GM19025 (cell line): ENCODE results near the gene PRR27.

Experiments
- ATAC-seq: cut with Tn5 transposase; IDR thresholded peaks from one replicate; pipeline ENCODE4 v1.9.1; 2021; ENCODE audit warnings: mild to moderate bottlenecking, low read depth, moderate library complexity; ENCODE audit not compliant: unreplicated experiment

The PRR27 gene

DNA sequence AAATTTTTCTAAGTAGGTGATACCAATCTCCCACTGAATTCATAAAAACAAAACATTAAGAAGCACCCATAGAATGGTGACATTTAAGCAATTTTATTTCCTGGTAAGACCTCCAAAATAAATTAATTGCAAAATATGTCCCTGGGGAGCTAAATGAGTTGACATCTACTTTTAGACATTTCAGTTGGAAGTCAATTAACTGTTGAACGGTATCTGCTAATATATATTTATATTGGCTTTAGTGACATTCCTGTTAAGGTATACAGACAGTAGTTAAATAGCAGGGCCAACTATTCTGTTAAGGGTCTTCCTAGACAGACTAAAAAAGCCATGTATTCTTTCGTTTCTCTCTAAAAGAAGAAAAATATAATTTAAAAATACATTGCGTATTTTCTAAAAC, at the start of gene PRR27:
PRR27 (plus strand) TSS at position 301 of the 400 bp plus-strand sequence. CDS start 139 bp downstream, outside the sequence.
- ATAC-seq: no peak

DNA sequence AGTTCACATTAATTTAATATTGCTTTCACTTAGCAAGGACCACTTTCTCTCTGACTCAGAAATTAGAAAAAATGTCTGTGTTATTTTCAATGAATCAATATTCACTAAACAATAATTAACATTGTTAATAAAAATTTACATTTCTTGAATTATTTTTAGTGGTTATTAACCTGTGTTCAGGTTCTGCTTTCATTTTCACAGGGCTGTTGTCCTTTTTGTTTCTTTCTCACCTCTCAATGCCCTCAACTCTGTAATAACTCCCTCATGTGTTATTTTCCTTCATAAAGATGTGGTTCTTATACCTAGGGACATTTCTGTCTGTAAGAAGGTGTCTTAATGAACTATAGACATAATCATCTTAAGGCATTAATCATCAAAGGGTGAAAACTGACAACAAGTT, 43.1 kb upstream of the PRR27 start:
- ATAC-seq: no peak

DNA sequence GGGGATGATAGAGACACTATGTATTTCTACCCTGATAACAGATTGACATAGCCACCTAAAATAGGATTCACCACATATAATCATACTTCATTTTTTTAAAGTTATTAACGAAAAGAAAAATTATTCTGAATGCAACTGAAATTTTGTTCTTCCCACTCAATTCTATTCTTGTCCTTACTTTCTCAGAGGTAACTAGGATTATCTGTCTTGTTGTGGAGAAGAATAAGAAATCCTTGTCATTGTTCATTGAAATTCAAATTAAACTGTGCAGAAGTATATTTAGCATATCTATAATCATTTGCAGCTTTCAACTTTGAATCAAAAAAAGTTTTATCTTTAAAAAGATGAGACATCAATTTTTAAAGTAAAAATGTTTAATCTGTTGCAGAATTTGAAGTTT, 40.4 kb upstream of the PRR27 start:
- ATAC-seq: no peak

DNA sequence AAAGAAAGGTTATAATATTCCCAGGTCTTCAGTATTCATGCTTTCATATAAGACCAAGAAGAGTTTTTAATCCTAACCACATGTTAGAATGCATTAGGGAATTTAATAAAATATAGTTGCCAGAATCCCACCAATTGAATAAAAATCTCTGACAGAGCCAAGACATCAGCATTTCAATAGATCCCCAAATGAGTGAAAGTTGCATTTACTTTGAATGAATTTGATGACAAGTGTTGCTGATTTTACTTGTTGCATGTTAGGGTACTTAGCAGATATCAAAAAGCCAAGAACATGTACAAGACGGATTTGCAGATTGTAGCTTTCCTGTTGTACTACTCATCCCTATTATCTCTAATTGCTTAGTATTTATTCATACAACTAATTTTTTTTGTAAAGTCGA, 39.9 kb upstream of the PRR27 start:
- ATAC-seq: no peak

DNA sequence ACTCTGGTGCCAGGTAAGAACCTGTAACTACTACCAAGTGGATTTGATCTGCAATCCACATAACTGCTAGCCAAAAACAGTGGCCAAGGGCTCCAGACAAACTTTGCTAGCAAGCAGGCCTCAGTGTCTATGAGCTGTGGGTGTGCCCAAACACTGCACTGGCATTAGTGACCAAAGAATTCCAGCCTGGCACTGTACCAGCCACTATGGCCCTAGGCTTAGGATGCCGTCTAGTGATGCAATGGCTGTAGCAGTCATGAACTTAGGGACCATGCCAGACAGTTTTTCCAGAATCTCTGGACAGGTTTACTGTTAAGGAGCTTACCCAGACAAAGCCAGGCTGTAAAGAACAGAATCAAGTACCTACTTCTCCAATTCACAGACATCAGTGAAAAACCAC, 33.7 kb upstream of the PRR27 start:
- no peak for ATAC-seq

DNA sequence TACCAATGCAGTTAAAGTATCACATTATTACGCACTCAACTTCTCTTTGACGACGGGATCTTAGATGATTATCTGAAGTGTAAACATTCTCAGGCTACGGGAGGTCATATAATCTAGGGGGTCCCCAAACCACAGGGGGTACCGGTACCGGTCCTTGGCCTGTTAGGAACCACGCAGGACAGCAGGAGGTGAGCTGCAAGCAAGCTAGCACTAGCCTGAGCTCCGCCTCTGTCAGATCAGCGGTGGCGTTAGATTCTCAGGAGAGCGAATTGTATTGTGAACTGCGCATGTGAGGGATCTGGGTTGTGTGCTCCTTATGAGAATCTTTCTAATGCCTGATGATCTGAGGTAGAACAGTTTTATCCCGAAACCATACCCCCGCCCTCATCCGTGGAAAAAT, 20.6 kb upstream of the PRR27 start:
- ATAC-seq: no peak

DNA sequence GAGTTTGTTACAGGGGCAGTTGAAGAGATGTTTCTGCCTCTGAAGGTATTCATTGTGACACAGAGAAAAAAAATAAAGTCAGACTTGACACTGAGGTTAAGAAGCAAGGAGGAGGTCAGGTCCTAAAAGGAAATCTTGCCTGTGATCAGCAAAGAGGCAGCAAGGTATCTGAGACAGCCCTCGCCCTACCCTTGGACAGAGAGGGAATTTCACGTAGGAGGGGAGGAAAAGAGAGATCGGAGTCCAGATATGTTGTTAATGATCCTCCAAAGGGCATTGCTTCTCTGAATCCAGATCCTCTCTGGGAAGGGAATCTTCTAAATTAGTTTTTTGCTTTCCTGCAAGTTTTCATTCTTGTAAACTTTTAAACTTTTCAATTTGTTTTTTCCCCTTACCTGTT, 15.3 kb upstream of the PRR27 start:
- no peak for ATAC-seq

DNA sequence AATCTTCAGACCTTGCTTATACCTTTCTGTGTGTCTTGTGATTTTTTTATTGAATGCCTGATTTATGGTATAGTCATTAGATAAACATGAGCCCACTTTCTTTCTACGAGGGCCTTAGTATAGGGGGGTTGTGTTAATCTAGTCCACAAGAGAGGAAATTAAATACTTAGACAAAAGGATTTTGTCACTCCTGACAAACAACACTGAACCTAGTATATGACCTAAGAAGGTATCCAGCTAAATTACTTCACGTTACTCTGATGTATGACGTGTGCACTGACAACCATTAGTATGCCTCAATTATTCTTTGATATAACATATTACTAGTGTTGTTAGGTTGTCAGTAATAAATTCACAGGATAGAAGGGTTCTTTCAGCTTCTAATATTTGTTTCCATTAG, 2.8 kb upstream of the PRR27 start:
- no peak for ATAC-seq

DNA sequence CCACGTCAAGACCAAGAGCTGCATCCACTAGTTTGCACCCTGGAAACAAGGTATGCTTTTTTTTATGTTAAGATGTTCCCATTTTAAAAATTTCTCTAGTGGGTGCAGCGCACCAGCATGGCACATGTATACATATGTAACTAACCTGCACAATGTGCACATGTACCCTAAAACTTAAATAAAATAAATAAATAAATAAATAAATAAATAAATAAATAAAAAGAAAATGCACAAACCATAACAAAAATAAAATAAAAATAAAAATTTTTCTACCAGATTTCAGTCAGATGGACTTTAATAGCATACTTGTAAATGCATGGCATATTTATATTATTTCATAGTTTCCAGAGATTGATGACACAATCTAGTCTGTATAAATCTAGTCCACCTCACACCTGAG, 1.9 kb upstream of the PRR27 start:
- no peak for ATAC-seq

DNA sequence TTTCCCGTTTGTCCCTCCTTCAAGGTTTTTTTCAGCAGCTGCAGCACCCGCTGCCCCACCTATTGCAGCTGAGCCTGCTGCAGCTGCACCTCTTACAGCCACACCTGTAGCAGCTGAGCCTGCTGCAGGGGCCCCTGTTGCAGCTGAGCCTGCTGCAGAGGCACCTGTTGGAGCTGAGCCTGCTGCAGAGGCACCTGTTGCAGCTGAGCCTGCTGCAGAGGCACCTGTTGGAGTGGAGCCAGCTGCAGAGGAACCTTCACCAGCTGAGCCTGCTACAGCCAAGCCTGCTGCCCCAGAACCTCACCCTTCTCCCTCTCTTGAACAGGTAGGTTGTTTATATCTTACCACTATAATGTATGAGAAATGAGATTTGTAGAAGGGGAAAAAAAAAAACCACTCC, 4.5 kb downstream of the PRR27 start:
- no peak for ATAC-seq

DNA sequence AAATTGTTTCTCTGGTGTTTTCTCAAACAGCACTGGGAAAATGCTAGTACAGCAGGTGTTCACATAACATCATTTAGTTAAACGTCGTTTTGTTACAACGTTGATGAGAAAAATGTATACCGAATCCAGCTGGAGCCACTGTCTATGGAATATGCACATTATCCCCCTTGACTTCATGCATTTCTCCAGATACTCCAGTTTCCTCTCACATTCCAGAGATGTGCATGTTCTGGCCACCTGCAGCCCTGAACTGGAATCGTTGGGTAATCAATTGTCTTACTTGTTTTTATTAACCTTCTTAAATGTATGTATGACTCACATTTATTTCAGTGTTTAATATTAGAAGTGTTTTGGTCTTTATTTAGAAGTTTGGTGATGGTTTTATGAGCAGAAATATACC, 23.1 kb downstream of the PRR27 start:
- no peak for ATAC-seq

DNA sequence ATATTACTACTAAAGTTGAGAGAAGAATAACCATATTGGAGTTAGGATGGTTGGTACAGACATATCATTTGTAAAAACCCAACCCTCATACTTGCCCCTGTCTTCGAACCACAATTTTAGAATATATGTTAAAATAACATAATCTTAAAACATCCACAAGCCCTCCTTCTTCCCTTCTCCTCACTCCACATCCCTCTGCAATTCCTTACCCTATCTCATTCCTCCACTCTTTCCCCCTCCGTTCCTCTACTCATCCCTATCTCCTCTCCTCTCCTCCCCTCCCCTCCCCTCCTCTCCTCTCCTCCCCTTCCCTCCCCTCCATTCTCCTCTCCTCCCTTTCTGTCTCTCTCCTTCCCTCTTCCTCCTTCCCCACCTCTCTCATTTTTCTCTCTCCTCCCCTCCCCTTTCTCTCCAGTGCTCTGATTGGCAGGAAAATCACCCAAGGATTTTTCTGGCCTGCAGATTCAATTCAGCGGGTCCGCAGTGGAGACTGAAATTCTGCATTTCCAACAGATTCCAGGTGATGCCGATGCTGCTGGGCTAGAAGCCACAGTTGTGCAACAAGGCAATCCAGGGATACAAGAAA, 24.1 kb downstream of the PRR27 start:
- no peak for ATAC-seq

DNA sequence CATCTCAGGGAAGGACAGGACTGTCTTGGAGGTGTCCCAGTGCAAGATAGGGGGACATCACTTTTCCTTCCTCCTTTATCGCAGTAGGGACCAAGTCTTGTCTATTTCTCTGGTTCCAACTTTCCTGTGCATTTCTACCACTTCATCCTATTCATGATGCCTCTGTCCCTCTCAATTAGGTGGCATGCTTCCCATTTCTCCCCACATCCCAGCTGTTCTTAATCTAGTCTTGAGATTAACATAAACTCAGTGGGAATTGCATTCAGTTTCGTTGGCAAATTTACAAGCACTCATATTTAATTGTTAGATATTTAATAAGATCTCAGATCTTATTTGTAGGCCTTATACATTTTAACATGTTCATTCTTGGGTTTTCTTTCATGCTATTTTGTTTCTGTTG, 25.8 kb downstream of the PRR27 start:
- no peak for ATAC-seq

DNA sequence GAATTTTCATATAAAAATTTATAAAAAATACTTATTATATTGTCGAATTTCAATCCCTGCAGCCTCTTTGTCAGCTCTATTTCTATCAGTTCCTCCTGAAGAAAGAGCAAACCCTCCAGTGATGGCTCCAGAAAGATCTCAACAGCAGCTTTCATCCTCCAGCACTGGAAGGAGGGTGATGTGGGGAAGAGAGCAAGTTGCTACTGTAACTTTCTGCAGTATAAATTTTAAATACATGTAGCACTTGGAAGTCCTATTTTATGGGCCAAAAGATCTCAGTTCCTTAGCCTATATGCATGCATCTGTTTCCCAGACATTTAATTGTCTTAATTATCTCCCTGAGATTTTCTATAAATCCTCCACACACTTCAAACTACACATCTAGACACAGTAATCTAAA, 27.8 kb downstream of the PRR27 start:
- ATAC-seq: no peak

DNA sequence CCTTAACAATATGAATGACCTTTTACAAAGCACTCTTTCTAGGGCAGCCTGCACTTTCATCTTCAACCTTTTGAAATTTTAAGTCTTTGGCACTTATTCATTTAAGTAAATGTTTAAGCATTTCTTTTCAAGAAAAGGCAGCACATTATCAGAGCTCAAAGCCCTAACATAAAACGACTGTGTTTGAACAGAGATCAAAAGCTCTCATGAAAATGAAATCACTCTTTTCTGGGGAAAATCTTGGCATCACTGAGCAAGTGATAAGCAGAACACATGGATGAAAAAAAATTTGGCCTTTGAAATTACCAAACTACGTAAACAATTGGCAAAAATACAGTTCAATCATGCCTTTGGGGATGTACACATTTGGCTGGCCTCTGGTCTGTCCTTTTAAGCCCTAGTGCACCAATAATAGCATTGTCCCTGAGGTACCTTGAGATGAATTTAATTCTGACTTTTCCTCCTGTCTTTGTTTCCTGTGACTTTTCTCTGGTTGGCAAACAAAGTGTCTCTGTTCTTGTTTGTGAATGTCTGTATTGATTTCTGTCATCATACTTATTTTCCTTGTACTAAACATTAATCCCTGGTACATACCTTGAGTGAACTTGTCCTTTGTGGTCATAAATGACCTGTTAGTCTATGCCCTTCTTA, 28.6 kb downstream of the PRR27 start:
- no peak for ATAC-seq

DNA sequence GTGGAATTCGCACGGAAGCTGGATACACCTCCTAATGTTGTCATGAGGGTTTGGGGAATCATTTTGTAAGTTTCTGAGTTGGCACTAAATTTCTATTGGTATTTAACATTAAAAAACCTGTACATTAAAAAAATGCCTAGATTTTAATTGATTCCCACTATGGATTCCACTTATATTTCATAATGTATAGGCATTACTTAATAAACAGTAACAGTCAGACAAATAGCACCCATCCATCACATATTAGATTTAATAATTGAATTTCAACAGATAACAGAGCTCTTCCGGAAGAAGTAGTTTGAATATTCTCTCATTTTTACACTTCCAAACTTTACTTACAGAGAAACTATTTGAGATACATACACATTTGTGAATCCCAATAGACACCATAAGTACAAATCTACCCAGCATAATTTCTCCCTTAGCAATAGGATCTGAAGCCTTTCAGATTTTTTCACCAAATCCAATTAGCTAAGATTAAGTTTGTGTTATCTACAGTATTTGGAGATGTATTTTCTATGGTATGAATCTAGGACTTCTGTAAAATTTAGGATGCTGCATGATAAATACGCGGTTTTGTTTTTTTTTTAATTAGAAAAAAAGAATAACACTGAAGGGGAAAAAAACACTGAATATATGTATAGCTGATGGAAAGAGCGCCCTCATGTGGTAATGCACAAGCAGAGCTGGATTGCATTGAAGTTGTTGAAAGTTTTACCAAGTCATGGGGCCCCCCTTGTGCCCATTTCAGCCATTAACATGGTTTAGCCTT, 29.3 kb downstream of the PRR27 start:
- ATAC-seq: peak; percentile 72

DNA sequence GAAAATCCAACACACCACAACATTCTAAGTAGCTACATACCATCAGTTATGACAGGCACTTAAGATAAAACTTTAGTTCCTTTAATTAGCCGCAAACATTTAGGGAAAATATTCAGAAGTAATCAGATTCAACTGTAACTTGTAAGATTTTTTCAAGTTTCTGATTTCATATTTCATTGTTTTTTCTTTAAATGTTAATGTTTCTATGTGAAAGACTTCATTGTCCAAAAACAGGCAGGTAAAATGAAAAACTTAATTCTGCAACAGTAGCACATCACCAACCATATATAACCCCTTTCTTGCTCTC, 29.9 kb downstream of the PRR27 start:
- no peak for ATAC-seq

DNA sequence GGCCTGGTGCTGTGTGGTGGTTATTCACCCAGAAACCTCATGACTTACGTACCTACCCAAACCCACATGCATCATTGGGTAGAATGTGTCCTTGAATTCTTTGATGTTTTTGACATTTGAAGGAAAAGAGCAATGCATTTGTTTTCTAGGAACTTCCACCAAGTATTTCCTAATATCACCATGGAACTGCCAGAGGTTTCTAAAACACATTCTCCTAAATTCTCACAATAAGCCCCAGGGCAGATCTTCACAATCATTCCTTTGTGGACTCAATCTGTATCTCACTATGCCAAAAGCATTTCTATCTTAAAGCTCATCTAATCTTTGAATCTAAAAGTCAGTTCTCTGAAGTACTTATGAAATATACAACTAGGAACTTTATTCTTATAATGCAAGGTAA, 33.2 kb downstream of the PRR27 start:
- ATAC-seq: no peak

DNA sequence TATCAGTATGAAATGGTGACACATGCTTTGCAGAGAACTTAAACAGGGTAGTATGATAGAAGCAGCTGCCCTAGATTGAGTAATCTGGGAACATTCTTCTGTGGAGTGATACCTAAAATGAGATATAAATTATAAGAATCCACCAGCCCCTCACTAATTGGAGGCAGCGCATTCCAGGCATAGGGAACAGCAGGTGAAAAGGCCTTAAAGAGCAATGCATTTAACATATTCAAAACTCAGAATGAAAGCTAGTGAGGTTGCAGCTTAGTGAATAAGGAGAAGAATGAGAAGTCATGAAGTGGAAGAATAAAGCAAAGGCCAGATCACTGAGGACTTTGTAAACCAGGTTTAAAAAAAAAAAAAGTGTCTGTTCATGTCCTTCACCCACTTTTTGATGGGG, 36.5 kb downstream of the PRR27 start:
- ATAC-seq: no peak

DNA sequence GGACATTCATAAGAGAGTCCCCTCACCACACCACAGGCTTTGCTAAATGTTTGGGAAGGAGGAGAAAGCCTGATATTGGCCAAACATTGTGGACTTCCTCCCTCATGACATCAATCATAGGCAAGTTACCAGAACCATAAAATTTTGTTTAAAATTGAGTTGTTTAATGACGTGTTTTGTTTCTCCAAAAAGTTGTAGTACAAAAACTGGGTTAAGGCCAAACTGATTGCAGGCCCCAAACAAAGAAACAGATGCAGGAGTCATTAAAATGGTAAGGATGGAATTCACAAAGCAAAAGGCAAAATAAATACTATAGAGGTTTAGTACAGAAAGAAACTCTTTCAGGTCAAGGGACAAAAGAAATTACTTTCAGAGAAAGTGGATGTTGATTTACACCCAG, 37.6 kb downstream of the PRR27 start:
- ATAC-seq: no peak

DNA sequence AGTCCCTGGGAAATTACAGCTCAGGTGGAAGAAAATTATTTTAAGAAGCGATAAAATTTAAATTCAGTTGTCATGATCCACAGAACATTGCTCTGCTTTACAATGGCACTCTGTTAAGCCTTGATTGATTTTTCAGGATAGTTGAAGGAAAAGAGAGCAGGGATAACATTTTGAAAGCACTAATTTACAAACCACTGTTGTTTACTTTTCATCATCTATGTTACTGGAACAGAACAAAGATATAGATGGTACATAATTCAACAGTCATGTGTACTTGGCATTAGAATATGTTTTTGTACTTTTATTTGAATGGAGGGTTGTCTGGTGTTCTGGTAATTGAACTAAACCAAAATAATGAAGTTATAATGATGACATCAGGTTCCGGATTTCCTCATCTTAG, 38.9 kb downstream of the PRR27 start:
- no peak for ATAC-seq

DNA sequence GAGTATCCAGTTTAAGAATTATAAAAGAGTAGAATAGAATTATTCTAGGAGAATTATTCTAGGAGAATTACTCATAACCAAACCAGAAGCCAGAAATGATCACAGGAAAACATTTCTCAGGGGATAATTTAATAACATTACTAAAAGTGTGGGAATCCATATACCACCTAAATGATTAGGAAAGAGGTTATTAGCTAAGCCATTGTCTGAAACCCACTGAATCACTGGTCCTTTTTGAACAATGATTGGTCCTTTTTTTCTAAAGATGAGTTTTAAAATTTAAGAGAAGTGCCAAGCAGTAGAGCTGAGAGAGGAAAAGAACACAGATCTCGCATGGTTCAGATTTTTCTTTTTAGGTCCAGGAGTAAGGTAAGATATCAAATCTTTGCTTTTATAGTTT, 41.4 kb downstream of the PRR27 start, which contains the start of gene ODAM:
ODAM (plus strand) TSS at position 301 of the 400 bp plus-strand sequence. CDS start 819 bp downstream, outside the sequence.
- no peak for ATAC-seq
